CD4-positive, alpha-beta T cell treated with Interleukin-1 beta for 1 hour (primary cell): ENCODE measurements around the gene SASH1.
"Not testable (repeated sequence)": the region's sequence is repeated elsewhere in the genome, so short reads cannot be mapped to it uniquely, and the experiment has no call there.

ENCODE experiments used
- DNase-seq, 2 donors: peaks; one replicate each; pipeline ENCODE4 v3.0.0-alpha.2; 2020 to 2022

SASH1 gene

DNA sequence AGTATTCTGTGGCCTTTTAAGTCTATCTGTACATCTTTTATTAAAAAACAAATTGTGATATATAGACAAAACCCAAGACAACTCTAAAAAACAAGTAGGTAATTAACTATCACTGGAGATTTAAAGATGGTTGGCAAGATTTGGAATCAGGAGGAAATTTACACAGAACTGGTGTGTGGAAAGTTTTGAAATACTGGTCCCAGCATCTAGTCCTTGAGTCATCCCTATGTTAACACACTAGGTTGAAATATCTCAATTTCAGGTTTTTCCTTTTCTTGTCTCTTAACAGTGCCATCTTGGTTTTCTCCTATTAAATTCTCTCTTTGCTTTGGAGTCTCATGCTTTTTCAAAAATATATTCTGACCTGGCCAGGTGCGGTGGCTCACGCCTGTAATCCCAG, 27.5 kb downstream of the SASH1 start:
- no peak for DNase-seq

GRCh38 chr6:148374040-148374774, 31.6 kb downstream of the SASH1 start:
- no peak for DNase-seq

DNA sequence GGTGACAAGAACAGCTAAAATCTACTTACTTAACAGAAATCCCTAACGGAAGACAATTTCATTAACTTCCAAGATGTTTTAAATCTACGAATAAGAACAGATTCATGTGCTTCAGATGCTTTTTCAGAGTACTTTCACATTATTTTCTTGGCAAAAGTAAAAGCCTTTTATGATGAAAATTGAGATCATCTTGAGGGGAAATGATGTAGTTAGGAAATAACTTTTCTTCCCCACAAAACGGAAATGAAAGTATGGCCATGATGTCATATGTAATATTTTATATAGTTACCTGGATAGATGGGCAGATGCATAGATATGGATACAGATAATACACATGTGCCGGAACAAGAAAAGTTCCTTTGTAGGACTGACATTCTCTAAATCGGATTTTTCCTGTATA, 32.8 kb downstream of the SASH1 start:
- no peak for DNase-seq

- no peak for DNase-seq
These were observed 36.8 kb downstream of the SASH1 start for GRCh38 chr6:148379481-148379880.

DNA sequence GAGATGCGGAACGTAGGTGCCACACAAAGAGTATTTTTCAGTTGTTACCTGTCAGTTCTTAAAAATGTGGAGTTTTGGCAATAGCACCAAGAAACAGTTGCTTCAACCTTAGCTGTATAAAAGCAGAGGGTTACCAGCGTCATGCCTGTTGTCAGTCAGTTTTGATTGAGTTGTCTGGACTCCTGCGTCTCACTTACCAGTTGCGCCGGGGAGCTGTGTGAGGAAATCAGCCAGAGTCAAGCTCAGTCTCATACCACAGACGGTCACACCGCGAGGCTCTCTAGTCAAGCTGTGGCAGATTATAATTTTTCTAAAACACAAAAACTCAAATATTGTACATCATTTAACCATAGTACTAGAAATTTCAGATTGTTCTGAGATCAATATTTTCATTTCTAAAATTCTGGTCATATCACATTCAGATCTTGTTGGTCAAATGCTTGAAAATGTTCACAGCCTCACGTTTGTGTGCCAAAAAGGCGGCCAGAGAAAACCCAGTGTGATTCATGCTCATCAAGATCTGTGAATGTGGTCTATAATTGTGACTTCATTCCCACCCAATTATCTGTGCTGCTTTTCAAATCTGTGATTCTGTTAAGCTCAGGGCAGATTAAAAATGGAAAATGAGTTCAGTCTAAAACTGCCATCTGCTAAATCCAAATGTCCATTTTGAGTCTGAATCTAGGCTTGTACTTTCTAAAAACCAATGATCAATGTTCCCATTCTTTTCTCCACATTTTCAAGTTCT, 37.5 kb downstream of the SASH1 start:
- no peak for DNase-seq

GRCh38 chr6:148382051-148382450, 39.4 kb downstream of the SASH1 start:
- DNase-seq: not testable (repeated sequence)

DNA sequence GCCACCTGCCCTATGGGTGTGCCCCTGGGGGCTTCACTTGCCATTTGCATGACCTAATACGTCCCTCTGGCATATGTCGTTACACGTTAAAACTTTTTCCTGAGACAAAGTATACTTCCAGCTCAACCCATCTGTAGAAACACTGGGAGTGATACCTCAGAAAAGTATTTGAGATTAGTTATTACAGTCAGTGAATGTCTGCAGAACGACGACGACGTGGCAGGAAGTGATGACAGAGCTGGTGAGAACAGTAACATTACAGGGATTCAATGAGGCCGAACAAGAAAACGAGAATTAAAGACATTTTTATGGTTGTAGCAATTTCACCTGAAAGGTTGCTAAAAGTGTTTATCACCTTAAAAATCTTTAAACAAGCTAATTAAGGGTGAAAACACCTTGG, 40.2 kb downstream of the SASH1 start:
- no peak for DNase-seq

- DNase-seq: no peak
These were observed 41.2 kb downstream of the SASH1 start for GRCh38 chr6:148383658-148384368.

GRCh38 chr6:148385379-148385778, 42.7 kb downstream of the SASH1 start:
- no peak for DNase-seq

GRCh38 chr6:148388521-148388920, 45.9 kb downstream of the SASH1 start:
- DNase-seq: no peak

DNA sequence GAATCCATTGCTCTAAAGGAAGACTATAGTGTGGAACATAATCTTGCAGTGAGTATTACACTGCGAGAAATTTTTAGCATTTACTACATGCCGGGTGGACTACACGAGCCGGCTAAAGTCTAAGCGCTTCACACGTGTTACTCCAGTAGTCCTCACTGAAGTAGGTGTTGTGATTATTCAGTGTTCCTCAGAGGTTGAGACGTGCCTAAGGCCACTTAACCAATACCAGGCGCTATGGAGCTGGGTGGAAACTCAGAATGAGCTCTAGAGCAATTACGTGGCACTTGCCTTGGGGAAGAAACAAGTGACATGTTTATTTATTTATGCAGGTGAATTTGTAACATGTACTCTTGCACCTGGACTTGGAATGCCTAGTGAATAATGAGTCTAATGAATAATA, 46.4 kb downstream of the SASH1 start:
- DNase-seq: no peak

DNA sequence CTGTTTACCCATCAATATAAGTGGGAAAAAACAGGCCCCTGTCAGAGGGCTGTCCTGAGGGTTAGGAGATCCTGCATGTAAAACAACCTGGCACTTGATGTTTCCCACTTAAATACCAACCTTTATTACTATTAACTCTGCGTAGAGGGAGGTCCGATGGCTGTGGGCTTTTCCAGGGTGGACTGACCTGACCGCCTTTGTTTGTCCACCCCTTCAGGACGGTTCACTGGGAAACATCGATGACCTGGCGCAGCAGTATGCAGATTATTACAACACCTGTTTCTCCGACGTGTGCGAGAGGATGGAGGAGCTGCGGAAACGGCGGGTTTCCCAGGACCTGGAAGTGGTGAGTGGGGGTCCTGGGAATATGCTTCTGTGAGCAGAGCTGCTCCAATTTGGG, 47.3 kb downstream of the SASH1 start:
- DNase-seq: no peak

- not testable (repeated sequence) for DNase-seq
These were observed 49.5 kb downstream of the SASH1 start for GRCh38 chr6:148392127-148392526.

DNA sequence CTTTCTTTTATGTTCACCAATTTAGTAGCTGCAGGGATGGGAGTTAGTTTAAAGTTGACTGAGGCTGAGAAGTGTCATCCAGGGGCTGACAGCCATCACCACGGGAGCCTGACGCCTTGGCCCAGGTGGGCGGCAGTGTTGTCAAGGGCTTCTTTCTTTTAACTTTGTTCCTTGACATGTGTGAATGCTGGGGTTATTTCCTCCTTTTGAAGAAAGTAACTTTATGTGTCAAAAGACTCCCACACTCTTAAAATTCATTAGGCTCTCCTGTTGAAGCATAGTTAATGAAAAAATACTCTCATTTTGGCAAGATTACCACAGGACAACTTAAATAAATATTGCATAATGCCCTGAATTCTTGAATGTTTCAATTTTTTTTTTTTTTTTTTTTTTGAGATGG, 50.0 kb downstream of the SASH1 start:
- no peak for DNase-seq

DNA sequence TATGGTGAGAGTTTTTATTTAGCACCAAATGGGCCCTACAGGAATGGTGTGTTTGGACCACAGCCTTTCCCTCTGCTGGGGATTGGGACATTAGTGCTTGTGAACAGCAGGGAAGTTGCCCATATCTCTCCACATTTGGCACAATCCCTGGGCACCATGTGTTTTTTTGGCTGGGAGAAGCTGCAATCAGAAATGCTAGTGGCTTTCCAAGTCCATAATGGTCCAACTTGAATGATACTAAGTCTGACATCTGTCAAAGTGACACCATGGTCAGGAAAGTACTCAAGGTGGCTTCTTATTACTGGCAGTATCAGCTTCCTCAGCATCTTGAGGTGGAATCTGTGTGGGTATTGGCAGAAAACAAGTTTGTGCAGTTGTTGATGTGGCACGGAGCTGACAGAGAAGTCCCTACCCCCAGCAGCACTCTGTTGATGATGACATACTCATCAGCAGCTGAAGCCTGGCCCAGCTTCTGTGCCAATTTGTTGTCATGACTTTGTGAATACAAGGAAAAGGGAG, 53.0 kb downstream of the SASH1 start:
- DNase-seq: no peak

- no peak for DNase-seq
These were observed 53.8 kb downstream of the SASH1 start for GRCh38 chr6:148396411-148396810.

DNA sequence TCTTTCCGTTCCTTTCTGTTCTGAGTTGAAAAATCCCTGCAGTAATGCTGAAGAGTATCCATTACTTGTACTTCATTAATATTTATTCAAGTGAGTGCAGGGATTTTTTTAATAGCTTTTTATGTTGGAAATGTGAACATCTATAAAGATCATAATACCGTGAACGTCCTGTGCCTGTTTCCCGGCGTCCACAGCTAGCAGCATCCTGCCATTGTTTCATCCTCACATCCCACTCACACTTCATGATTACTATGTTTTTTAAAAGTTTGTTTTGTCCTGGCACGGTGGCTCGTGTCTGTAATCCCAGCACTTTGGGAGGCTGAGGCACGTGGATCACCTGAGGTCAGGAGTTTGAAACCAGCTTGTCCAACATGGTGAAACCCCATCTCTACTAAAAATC, 54.3 kb downstream of the SASH1 start:
- no peak for DNase-seq

DNA sequence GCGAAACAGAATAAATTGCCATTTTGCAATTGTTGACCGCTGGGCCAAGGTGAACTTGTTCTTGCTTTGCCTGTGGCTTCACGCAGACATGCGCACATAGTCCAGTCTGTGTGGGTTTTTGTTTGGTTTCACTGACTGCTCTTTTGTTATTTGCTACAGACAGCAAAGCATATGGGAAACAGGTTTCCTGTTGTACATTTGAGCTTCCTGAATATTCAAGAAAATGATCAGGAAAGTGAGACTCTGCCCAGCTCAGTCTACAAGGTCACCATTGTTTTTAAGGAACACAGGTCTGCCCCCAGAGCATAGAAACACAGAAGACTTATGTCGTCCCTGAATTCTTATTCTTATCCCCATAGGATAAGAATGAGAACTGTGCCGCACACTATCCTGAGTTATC, 55.6 kb downstream of the SASH1 start:
- DNase-seq: no peak

DNA sequence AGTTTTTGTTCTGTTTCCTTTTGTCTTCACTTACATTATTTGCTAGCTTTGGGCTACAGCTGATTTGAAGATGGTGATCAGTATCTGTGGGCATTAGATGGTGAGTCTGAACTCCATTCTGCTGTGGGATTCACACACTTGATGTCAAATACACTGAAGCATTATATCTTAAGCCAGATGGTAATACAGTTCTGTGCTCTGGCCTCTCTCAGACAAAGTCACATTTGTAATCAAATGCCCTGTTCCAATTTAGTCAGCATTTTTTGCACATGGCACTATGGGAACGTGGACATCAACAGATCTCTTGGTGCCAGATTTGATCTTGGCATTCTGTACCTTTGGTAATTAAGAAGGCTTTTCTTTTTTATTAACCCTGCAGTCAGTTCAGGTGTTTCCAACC, 56.0 kb downstream of the SASH1 start:
- no peak for DNase-seq

DNA sequence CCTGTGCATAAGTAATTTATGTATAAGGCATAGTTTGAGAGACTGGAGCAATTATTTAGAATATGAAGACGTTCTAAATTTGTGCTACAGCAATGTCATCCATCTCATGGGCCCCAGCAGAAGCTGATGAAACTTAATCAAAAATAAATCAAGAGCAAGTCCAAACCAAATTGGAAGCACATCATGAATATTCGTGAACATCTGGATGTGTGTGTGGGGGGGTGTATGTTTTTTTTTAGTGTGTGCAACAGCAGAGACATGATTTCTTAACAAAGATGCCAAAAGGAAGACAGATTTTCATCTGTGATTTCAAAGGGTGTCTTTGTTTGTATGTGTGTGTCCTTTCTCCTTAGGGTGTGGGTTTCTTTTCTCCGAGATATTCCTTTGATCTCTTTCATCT, 58.9 kb downstream of the SASH1 start:
- DNase-seq: no peak

DNA sequence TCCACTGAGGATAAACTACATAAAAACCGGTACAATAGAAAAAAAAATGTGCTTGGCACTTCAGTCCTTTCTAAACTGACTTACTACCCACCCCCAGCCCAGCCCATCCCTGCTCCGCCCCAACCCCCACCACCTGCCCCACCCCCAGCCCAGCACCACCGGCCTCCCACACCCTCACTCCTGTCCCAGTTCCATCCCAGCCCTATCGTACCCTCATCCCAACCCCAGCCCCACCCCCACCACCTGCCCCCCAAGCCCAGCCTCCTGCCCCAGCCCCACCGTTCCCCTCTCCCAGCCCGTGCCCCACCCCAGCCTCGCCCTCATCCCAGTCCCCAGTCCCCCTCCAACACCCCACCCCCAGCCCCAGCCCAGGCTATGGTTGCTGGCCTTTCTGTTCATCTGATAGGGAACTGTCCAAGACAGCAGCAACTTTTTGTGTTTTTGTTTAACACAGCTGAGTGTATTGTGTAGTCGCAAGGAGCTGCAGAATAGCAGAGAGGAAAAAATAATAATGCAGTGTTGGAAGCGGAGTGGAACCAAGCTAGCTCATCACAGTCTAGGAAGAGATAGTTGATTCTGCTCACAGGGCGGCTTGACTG, 61.9 kb downstream of the SASH1 start:
- DNase-seq: no peak

GRCh38 chr6:148405894-148406293, 63.3 kb downstream of the SASH1 start:
- no peak for DNase-seq
